Measurements from ENCODE around the gene PSME2. TPM values are rescaled to one million over a fixed set of nuclear protein-coding genes. Genes with fewer than 3 reads are reported as not detected.

Gene PSME2
- total and polyA plus RNA-seq, 2 experiments from 2014 or later: 54.0 to 259 TPM

DNA sequence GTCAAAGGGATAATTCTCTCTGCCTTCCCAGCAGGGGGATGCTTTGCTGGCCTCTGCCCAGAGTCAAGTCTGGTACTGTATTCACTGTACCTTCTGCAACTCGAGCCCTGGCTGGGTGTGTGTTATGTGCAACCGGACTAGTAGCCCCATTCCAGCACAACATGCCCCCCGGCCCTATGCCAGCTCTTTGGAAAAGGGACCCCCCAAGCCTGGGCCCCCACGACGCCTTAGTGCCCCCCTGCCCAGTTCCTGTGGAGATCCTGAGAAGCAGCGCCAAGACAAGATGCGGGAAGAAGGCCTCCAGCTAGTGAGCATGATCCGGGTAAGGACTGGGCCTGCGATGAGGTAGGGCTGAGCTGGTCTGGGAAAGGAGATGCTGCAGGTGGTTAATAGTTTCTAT lies 4.2 kb upstream of the PSME2 start (continued):
- TF ChIP-seq ZNF331 (CRISPR knock-in tag; IDR thresholded peaks at IDR 0.05; ENCODE audit: low read depth) (no peak), EZH2 (IDR thresholded peaks at IDR 0.05; ENCODE audit: low read depth, unreplicated experiment) (no peak)

DNA sequence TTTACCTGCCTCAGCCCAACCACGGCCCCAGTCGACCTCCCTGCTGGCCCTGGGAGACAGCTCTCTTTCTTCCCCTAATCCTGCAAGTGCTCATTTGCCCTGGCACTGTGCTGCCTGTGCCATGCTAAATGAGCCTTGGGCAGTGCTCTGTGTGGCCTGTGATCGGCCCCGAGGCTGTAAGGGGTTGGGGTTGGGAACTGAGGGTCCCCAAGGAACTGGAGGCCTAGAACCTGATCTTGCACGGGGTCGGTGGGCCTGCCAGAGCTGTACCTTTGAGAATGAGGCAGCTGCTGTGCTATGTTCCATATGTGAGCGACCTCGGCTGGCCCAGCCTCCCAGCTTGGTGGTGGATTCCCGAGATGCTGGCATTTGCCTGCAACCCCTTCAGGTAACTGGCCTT lies 3.7 kb upstream of the PSME2 start:
- no peak overlapping the region for H3K4me3 Mint-ChIP-seq
- H3K9me2 ChIP-seq (ENCODE audit: insufficient read depth): no peaks in the 10 kb centered on the region

More for the DNA sequence above, 3.7 kb upstream of the PSME2 start:
- peaks cover 21% of the 10 kb centered on the region for H3K4me1 Mint-ChIP-seq
- no peak overlapping the region for H3K4me2 ChIP-seq
- TF ChIP-seq CREB1 (CRISPR knock-in tag; IDR thresholded peaks at IDR 0.05; ENCODE audit: low read depth) (no peak), JUNB (IDR thresholded peaks at IDR 0.05; ENCODE audit: unreplicated experiment) (no peak), EZH2phosphoT487 (IDR thresholded peaks at IDR 0.05; ENCODE audit: unreplicated experiment) (no peak), STAT1 (IDR thresholded peaks at IDR 0.05; ENCODE audit: unreplicated experiment) (no peak), ZNF331 (CRISPR knock-in tag; IDR thresholded peaks at IDR 0.05; ENCODE audit: low read depth) (no peak), ZNF114 (CRISPR knock-in tag; IDR thresholded peaks at IDR 0.05) (no peak), EZH2 (IDR thresholded peaks at IDR 0.05; ENCODE audit: low read depth, unreplicated experiment) (no peak), POLR2AphosphoS5 (IDR thresholded peaks at IDR 0.05; ENCODE audit: low read depth) (no peak), NANOG (IDR thresholded peaks at IDR 0.05; ENCODE audit: borderline replicate concordance) (no peak)
- TF ChIP-seq, protein P1, sequence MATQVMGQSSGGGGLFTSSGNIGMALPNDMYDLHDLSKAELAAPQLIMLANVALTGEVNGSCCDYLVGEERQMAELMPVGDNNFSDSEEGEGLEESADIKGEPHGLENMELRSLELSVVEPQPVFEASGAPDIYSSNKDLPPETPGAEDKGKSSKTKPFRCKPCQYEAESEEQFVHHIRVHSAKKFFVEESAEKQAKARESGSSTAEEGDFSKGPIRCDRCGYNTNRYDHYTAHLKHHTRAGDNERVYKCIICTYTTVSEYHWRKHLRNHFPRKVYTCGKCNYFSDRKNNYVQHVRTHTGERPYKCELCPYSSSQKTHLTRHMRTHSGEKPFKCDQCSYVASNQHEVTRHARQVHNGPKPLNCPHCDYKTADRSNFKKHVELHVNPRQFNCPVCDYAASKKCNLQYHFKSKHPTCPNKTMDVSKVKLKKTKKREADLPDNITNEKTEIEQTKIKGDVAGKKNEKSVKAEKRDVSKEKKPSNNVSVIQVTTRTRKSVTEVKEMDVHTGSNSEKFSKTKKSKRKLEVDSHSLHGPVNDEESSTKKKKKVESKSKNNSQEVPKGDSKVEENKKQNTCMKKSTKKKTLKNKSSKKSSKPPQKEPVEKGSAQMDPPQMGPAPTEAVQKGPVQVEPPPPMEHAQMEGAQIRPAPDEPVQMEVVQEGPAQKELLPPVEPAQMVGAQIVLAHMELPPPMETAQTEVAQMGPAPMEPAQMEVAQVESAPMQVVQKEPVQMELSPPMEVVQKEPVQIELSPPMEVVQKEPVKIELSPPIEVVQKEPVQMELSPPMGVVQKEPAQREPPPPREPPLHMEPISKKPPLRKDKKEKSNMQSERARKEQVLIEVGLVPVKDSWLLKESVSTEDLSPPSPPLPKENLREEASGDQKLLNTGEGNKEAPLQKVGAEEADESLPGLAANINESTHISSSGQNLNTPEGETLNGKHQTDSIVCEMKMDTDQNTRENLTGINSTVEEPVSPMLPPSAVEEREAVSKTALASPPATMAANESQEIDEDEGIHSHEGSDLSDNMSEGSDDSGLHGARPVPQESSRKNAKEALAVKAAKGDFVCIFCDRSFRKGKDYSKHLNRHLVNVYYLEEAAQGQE (IDR thresholded peaks at IDR 0.05; ENCODE audit: unreplicated experiment): no peak
- TF ChIP-seq, protein P2, sequence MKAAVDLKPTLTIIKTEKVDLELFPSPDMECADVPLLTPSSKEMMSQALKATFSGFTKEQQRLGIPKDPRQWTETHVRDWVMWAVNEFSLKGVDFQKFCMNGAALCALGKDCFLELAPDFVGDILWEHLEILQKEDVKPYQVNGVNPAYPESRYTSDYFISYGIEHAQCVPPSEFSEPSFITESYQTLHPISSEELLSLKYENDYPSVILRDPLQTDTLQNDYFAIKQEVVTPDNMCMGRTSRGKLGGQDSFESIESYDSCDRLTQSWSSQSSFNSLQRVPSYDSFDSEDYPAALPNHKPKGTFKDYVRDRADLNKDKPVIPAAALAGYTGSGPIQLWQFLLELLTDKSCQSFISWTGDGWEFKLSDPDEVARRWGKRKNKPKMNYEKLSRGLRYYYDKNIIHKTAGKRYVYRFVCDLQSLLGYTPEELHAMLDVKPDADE (IDR thresholded peaks at IDR 0.05): no peak
- TF ChIP-seq, protein P3, sequence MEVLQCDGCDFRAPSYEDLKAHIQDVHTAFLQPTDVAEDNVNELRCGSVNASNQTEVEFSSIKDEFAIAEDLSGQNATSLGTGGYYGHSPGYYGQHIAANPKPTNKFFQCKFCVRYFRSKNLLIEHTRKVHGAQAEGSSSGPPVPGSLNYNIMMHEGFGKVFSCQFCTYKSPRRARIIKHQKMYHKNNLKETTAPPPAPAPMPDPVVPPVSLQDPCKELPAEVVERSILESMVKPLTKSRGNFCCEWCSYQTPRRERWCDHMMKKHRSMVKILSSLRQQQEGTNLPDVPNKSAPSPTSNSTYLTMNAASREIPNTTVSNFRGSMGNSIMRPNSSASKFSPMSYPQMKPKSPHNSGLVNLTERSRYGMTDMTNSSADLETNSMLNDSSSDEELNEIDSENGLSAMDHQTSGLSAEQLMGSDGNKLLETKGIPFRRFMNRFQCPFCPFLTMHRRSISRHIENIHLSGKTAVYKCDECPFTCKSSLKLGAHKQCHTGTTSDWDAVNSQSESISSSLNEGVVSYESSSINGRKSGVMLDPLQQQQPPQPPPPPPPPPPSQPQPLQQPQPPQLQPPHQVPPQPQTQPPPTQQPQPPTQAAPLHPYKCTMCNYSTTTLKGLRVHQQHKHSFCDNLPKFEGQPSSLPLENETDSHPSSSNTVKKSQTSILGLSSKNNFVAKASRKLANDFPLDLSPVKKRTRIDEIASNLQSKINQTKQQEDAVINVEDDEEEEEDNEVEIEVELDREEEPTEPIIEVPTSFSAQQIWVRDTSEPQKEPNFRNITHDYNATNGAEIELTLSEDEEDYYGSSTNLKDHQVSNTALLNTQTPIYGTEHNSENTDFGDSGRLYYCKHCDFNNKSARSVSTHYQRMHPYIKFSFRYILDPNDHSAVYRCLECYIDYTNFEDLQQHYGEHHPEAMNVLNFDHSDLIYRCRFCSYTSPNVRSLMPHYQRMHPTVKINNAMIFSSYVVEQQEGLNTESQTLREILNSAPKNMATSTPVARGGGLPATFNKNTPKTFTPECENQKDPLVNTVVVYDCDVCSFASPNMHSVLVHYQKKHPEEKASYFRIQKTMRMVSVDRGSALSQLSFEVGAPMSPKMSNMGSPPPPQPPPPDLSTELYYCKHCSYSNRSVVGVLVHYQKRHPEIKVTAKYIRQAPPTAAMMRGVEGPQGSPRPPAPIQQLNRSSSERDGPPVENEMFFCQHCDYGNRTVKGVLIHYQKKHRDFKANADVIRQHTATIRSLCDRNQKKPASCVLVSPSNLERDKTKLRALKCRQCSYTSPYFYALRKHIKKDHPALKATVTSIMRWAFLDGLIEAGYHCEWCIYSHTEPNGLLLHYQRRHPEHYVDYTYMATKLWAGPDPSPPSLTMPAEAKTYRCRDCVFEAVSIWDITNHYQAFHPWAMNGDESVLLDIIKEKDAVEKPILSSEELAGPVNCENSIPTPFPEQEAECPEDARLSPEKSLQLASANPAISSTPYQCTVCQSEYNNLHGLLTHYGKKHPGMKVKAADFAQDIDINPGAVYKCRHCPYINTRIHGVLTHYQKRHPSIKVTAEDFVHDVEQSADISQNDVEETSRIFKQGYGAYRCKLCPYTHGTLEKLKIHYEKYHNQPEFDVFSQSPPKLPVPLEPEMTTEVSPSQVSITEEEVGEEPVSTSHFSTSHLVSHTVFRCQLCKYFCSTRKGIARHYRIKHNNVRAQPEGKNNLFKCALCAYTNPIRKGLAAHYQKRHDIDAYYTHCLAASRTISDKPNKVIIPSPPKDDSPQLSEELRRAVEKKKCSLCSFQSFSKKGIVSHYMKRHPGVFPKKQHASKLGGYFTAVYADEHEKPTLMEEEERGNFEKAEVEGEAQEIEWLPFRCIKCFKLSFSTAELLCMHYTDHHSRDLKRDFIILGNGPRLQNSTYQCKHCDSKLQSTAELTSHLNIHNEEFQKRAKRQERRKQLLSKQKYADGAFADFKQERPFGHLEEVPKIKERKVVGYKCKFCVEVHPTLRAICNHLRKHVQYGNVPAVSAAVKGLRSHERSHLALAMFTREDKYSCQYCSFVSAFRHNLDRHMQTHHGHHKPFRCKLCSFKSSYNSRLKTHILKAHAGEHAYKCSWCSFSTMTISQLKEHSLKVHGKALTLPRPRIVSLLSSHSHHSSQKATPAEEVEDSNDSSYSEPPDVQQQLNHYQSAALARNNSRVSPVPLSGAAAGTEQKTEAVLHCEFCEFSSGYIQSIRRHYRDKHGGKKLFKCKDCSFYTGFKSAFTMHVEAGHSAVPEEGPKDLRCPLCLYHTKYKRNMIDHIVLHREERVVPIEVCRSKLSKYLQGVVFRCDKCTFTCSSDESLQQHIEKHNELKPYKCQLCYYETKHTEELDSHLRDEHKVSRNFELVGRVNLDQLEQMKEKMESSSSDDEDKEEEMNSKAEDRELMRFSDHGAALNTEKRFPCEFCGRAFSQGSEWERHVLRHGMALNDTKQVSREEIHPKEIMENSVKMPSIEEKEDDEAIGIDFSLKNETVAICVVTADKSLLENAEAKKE (CRISPR knock-in tag; IDR thresholded peaks at IDR 0.05): no peak
- TF ChIP-seq, protein P4, sequence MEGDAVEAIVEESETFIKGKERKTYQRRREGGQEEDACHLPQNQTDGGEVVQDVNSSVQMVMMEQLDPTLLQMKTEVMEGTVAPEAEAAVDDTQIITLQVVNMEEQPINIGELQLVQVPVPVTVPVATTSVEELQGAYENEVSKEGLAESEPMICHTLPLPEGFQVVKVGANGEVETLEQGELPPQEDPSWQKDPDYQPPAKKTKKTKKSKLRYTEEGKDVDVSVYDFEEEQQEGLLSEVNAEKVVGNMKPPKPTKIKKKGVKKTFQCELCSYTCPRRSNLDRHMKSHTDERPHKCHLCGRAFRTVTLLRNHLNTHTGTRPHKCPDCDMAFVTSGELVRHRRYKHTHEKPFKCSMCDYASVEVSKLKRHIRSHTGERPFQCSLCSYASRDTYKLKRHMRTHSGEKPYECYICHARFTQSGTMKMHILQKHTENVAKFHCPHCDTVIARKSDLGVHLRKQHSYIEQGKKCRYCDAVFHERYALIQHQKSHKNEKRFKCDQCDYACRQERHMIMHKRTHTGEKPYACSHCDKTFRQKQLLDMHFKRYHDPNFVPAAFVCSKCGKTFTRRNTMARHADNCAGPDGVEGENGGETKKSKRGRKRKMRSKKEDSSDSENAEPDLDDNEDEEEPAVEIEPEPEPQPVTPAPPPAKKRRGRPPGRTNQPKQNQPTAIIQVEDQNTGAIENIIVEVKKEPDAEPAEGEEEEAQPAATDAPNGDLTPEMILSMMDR (conservative IDR thresholded peaks at IDR 0.05; ENCODE audit: low read depth in 2 of 2): no peak
- no peak for ATAC-seq
- no peak overlapping the region for H3K27ac ChIP-seq (ENCODE audit: low read depth)
- peaks cover 12% of the 10 kb centered on the region for H3K4me1 ChIP-seq (ENCODE audit: insufficient read depth)
- peaks cover 11% of the 10 kb centered on the region for H3K27me3 Mint-ChIP-seq (ENCODE audit: insufficient read depth, low read depth, poor library complexity)
- H3K4me3 ChIP-seq: no peak overlapping the region
- no peak for DNase-seq (ENCODE audit: low spot score)
- H3K36me3 ChIP-seq (ENCODE audit: insufficient read depth): peaks cover 28% of the 10 kb centered on the region
- no peak overlapping the region for H3K27ac Mint-ChIP-seq
- H3K79me2 ChIP-seq (replicated peaks; ENCODE audit: insufficient read depth): peaks cover 32% of the 10 kb centered on the region
- no peak overlapping the region for H2AFZ ChIP-seq
- H3F3A ChIP-seq (replicated peaks; ENCODE audit: low read depth): no peaks in the 10 kb centered on the region
- H4K20me1 ChIP-seq (replicated peaks; ENCODE audit: insufficient read depth): peaks cover 7% of the 10 kb centered on the region; the same call in 1 of the 2 replicates
- no peaks in the 10 kb centered on the region; the same call in 2 of the 3 replicates for H3K9me3 Mint-ChIP-seq
- no peaks in the 10 kb centered on the region for H3K27me3 ChIP-seq (ENCODE audit: insufficient read depth)
- H3K36me3 Mint-ChIP-seq (ENCODE audit: low read depth): peaks cover 64% of the 10 kb centered on the region
